Measurements from ENCODE around the gene NRAP.

The NRAP gene

DNA sequence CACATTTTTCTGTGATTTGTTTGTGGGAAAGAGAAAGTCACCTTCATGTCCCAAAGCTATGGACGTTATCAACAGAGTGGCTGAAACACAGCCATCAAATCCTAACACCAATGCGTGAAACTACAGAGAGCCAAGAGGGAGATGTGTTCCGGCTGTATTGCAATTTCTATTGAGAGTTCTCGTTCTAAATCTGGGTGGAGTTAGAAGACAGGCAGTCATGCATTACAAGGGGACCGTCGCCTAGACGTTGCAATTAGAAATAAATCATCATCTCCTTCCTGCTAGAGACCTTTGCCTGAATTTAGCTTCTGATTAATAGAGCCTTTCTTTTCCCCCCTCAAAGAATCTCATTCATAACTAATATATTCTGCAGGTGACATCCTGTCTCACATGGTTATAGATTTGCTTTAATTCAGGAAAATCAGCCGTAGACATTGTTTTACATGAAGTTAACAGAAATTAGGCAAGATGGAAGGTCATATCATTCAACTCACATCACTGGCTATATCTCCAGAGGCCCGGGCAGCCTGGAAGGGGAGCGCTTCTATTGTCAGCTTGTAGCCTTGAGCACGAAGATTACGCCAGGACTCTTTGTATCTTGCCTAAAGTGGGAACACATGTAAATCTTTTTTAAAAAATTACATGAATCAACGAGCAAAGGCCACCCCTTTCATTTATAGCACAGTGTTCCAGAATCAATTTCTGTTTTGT lies 58.4 kb downstream of the NRAP start:
- no peak for DNase-seq

- no peak for DNase-seq
Measured at GRCh38 chr10:113604572-113604971, 59.3 kb downstream of the NRAP start.

GRCh38 chr10:113603057-113603777 lies 60.6 kb downstream of the NRAP start:
- no peak for DNase-seq

DNA sequence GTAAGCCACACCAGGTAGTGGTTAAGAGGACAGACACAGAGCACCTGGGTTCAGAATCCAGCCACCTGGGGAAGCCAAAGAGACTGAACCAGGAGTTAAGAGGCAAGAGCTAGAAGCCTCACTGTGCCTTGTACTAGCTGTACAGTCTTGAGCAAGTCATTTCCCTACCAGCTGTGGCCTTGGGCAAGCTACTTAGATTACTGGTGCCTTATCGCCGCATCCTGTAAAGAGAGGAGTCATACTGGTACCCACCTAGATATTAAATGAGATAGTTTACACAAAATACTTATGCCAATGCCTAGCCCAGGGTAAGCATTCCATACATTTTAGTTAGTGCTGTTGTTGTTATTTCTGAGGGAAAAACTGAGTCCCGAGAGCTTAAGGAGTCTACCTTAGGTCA lies 63.3 kb downstream of the NRAP start:
- no peak for DNase-seq

DNA sequence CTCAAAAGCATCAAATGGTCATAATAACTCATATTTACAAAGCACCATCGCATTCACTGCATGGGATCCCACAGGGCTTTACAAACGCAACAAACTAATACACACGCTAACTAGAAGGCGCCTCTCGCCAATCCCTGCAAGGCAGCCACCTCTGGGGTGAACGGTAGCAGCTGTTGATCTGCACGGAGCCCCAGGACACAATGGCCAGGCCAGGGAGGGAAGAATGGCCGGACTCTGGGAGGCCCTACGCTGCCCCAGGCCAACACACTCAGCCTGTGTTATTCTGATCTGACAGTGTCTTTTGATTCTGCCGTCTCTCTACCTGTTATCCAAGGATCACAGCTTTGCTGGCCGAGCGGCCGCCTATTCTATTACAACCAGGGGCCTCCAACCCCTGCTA lies 69.2 kb downstream of the NRAP start:
- no peak for DNase-seq

GRCh38 chr10:113592380-113592779 lies 71.5 kb downstream of the NRAP start:
- DNase-seq = no peak

DNA sequence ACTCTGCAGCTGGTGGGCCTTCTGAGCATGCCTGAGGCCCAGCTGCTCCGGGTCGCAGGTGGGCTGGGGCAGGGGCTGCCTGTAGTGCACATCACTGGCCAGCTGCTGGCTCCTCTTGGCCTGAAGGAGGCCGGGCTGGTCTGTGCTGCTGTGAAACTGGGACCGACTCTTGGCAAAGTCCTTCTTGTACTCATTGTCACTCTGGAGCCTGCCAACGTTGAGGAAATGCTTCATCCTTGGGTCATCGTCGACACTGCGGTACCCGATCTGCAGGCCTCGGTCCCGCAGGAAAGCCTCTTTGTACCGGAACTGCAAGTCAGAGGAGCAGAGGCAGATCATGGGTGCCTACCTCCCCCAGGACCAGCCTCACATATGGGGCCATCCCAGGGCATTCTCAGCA lies 73.3 kb downstream of the NRAP start:
- no peak for DNase-seq

- DNase-seq = no peak
Measured at GRCh38 chr10:113589201-113589770, 74.6 kb downstream of the NRAP start.

- no peak for DNase-seq
Measured at GRCh38 chr10:113585949-113586348, 77.9 kb downstream of the NRAP start.

DNA sequence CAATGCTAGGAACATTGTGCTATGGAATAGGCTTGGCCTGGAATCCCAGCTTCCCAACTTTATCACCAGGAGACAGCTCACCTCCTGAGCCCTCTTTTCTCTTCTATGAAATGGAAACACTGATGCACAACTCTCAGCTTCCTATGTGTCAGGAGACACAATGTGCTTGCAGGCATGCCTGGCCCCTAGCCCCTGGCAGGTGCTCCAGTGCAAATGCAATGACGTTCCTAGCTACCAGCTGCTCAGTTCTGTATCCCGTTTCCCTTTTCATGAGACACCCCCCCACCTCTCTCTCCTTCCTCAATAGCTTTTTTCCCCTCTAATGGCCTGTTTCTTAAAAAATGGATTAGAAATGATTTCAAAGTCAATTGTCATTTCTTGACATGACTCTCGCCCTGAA lies 80.3 kb downstream of the NRAP start:
- no peak for DNase-seq

GRCh38 chr10:113581092-113581491 lies 82.7 kb downstream of the NRAP start:
- DNase-seq = no peak

DNA sequence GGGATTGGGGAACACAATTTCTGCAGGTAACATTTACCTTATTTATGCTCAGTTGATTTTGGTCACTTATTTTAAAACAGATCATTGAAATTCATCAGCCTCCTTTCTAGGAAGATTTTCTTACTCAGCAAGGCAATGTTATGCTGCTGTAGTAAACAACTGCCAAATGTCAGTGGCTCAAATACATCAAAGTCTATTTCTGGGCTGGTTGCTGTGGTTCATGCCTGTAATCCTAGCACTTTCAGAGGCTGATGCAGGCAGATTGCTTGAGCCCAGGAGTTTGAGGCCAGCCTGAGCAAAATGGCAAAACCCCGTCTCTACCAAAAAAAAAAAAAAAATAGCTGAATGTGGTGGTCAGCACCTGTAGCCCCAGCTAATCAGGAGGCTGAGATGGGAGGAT lies 85.1 kb downstream of the NRAP start:
- DNase-seq = no peak

DNA sequence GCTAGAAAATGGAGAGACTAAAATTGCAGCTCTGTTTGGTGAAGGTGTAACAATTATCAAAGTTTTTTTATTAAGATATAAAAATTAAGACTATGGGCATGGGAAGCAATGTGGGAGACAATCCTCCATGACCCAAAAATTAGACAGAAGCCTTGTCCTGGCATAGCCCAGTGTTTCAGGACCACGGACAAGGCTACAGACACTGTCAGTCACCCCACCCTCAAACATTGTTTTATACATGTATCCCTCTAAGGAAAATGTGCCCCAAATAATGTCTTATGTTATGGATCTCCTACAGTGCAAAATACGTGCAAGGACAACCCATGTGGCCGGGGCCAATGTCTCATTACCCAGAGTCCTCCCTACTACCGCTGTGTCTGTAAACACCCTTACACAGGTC lies 87.0 kb downstream of the NRAP start:
- DNase-seq = no peak

DNA sequence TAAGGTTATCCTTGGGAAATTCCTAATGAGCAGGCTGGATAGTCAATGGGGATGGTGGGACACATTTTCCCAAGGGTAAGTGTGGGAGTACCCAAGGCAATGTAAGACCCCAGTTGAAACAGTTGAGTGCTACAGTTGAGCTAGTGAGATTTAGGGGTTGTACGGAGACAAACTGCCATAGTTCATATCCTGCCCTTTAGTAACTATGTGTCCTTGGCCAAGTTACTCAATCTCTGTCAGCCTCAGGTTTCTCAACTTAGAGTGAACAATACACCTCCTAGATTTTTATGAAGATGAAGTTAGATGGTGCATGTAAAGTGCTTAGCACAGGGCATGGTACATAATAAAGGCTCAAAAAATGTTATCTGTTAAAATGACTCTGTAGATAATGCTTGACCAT lies 90.5 kb downstream of the NRAP start:
- DNase-seq = no peak

GRCh38 chr10:113572520-113573290 lies 91.1 kb downstream of the NRAP start:
- DNase-seq = no peak

DNA sequence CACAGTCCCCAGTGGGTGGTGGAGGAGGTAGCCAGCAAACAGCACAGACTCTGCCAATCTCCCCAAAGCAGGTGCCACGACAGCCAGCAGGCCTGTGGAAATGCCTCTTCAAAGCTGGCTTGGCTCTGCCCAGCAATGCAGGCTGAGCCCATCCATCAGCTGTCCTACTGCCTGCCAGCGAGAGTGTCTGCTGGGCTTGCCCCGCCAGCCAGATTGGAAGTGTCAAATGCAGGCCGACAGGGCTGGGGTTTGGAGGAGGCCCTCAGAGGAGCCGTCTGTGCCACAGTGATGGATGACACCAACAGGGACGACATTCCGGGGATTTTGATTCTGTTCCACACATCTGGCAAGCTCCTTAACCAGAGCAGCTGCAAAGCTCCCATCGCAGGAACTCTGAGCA lies 94.3 kb downstream of the NRAP start:
- DNase-seq = no peak

DNA sequence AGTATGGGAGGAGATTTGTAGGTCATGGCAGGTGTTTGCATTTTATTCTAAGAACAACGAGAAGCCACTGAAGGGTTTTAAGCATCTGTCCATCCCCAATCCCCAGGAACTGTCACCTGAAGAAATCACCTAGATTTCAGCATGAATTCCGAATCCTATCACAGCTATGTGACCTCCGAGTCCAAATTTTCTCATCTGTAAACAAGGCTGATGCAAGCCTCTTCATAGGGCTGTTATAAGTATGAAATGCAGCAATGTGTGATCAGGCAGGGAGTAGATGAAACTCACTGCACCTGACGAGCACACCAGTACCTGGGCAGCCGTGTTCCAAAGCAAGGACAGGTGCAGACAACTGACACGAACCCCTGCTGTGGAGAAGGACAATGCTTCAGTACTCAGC lies 97.0 kb downstream of the NRAP start:
- no peak for DNase-seq

- no peak for DNase-seq
Measured at GRCh38 chr10:113565364-113565763, 98.5 kb downstream of the NRAP start.

DNA sequence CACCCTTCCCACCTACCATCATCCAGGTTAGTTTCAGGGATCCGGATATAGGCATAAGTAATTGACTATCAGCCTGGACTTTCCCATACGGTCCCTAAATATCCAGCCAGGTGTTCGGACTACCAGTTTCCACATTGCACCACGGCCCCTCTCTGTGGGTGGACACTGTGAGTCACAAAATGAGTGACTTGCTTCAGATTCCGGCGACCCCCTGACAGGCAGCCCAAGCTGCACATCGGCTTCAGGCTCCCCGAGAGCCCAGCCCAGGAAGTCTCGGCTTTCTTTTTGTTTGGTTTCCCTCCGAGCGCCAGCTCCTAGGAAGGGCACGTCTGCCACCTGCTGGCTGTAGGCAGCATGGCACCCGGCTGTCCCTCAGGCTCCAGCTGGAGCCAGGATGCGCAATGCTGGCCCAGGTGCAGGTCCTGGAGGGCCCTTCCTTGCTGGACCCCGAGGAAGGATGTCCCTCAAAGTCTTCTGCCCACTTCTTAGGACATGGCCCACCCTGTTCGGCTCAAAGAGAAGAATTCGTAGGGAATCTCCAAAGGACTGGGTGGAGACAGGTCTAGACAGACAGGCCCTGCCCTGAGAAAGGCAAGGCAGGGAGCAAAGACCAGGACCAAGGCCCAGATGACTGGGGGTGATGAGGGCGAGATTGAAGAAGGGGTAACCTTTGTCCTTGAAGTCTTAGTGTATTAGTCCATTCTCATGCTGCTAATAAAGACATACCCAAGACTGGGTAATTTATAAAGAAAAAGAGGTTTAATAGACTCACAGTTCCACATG lies 100.3 kb downstream of the NRAP start:
- peak; percentile 85 for DNase-seq

GRCh38 chr10:113562704-113563103 lies 101.1 kb downstream of the NRAP start:
- no peak for DNase-seq

DNA sequence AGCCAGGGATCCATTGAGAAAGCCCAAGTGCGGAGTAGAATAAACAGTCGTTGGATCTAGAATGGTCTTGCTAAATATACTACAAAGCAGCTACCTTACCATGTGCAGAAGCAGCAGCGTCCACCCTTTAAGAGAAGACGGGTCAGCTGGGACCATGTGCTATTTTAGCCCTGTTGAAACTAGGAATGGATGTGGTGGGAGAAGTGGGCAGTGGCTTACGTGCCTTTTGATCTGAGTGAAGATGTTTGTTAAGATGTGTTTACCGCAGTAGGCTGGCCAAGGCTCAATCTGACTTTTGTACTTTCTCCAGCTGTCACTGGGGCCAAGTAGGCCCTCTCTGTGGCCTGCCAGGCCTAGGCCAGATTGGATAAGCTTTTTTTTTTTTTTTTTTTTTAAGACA lies 101.8 kb downstream of the NRAP start:
- DNase-seq = no peak

GRCh38 chr10:113561214-113561613 lies 102.6 kb downstream of the NRAP start:
- DNase-seq = no peak

- no peak for DNase-seq
Measured at GRCh38 chr10:113560071-113560470, 103.8 kb downstream of the NRAP start.

All from activated effector memory CD4-positive, alpha-beta T cell treated with anti-CD3 and anti-CD28 coated beads, Interleukin-2, amount 50 U/mL, for 16 hours (primary cell).